Fibroblast of villous mesenchyme (primary cell): ENCODE data around the gene BTK. TPM values are rescaled to one million over a fixed set of nuclear protein-coding genes. Genes with fewer than 3 reads are reported as not detected.

ENCODE experiments used
- DNase-seq: peaks from one replicate; pipeline ENCODE4 v3.0.0-alpha.2; 2010; ENCODE audit warnings: low read depth
- H3K4me3 ChIP-seq: 2 replicates; pipeline ENCODE4 v1.5.1; 2011; ENCODE audit warnings: low read depth, mild to moderate bottlenecking, low read length
- CTCF ChIP-seq: IDR thresholded peaks from 2 replicates; pipeline ENCODE4 v1.5.1; 2012; ENCODE audit warnings: low read depth, mild to moderate bottlenecking, low read length; ENCODE audit not compliant: insufficient read depth
- total RNA-seq: library from RNA; depleted of rRNA; stranded (reverse); fragments of >200 nt; gene quantifications from 2 replicates; pipeline ENCODE4 v1.2.3, GENCODE V29; 2012

BTK gene
- total RNA-seq, 1 donor: not detected

GRCh38 chrX:101417190-101417589 lies 31.2 kb upstream of the BTK start:
- DNase-seq: peak; percentile 81
- no peak overlapping the region for H3K4me3 ChIP-seq
- TF ChIP-seq CTCF: no peak

- no peak for TF ChIP-seq CTCF
- H3K4me3 ChIP-seq: no peak overlapping the region
- peak; percentile 65 for DNase-seq
Observed at GRCh38 chrX:101416691-101417090, 30.7 kb upstream of the BTK start.

GRCh38 chrX:101415180-101416145 lies 29.5 kb upstream of the BTK start:
- DNase-seq: peak; percentile 85
- TF ChIP-seq CTCF: peak; percentile 69
- H3K4me3 ChIP-seq: no peak overlapping the region

- no peak for DNase-seq
- H3K4me3 ChIP-seq: no peak overlapping the region
- no peak for TF ChIP-seq CTCF
Observed at GRCh38 chrX:101411984-101412383, 26.0 kb upstream of the BTK start.

GRCh38 chrX:101410461-101410860 lies 24.5 kb upstream of the BTK start:
- DNase-seq: no peak
- H3K4me3 ChIP-seq: peak overlapping the region; percentile 76
- no peak for TF ChIP-seq CTCF

- DNase-seq: peak; percentile 44
- TF ChIP-seq CTCF: no peak
- H3K4me3 ChIP-seq: peak overlapping the region; percentile 76
Observed at GRCh38 chrX:101409043-101409442, 23.1 kb upstream of the BTK start.
